ENCODE measurements around the gene MCRIP2. TPM values are rescaled to one million over a fixed set of nuclear protein-coding genes. Genes with fewer than 3 reads are reported as not detected.
A peak's percentile ranks its signal among the peaks of the same experiment; 100 is the strongest.

MCRIP2 gene
- total RNA-seq, 1 donor from 2014 or later: 20.9 TPM

GRCh38 chr16:685967-686366 lies 44.3 kb downstream of the MCRIP2 start:
- no peak overlapping the region for H3K9ac ChIP-seq (ENCODE audit: low read length)
- no peak for FAIRE-seq
- no peaks in the 10 kb centered on the region for H3K9me3 ChIP-seq (ENCODE audit: insufficient read depth, low read depth, low read length)
- H3K9me3 Mint-ChIP-seq (ENCODE audit: unreplicated experiment): no peaks in the 10 kb centered on the region
- peaks cover 70% of the 10 kb centered on the region for H3K79me2 ChIP-seq (ENCODE audit: insufficient read depth, low read length)
- no peaks in the 10 kb centered on the region for H3K27me3 ChIP-seq (ENCODE audit: insufficient read depth, low read length)
- peaks cover 30% of the 10 kb centered on the region for H3K4me1 ChIP-seq (ENCODE audit: insufficient read depth, low read length)
- TF ChIP-seq EZH2 (IDR thresholded peaks at IDR 0.05; ENCODE audit: insufficient read depth, low read length): no peak
- TF ChIP-seq, protein P1, sequence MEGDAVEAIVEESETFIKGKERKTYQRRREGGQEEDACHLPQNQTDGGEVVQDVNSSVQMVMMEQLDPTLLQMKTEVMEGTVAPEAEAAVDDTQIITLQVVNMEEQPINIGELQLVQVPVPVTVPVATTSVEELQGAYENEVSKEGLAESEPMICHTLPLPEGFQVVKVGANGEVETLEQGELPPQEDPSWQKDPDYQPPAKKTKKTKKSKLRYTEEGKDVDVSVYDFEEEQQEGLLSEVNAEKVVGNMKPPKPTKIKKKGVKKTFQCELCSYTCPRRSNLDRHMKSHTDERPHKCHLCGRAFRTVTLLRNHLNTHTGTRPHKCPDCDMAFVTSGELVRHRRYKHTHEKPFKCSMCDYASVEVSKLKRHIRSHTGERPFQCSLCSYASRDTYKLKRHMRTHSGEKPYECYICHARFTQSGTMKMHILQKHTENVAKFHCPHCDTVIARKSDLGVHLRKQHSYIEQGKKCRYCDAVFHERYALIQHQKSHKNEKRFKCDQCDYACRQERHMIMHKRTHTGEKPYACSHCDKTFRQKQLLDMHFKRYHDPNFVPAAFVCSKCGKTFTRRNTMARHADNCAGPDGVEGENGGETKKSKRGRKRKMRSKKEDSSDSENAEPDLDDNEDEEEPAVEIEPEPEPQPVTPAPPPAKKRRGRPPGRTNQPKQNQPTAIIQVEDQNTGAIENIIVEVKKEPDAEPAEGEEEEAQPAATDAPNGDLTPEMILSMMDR (IDR thresholded peaks at IDR 0.05; ENCODE audit: insufficient read depth, low read depth, low read length): peak; percentile 19
- peaks cover 26% of the 10 kb centered on the region for H4K20me1 ChIP-seq (ENCODE audit: insufficient read depth, low read length)
- peaks cover 3% of the 10 kb centered on the region for H3K36me3 ChIP-seq (ENCODE audit: insufficient read depth, low read length)
- H3K27ac Mint-ChIP-seq (ENCODE audit: unreplicated experiment): no peak overlapping the region
- peaks cover 3% of the 10 kb centered on the region for H3K27me3 Mint-ChIP-seq (ENCODE audit: low read depth, unreplicated experiment)
- no peak for DNase-seq (ENCODE audit: low read depth)
- H3K4me3 Mint-ChIP-seq (ENCODE audit: unreplicated experiment): peak overlapping the region; percentile 67
- no peak overlapping the region for H2AFZ ChIP-seq (ENCODE audit: low read depth, low read length)
- H3K4me3 ChIP-seq (ENCODE audit: insufficient read depth, low read depth, low read length): no peak overlapping the region
- peaks cover 14% of the 10 kb centered on the region for H3K4me1 Mint-ChIP-seq (ENCODE audit: low read depth, unreplicated experiment)
- H3K36me3 Mint-ChIP-seq (ENCODE audit: low read depth, unreplicated experiment): peaks cover 10% of the 10 kb centered on the region
- H3K4me2 ChIP-seq (ENCODE audit: low read length): no peak overlapping the region
- no peak overlapping the region for H3K27ac ChIP-seq (ENCODE audit: low read depth, low read length)

- no peak overlapping the region for H3K4me3 Mint-ChIP-seq (ENCODE audit: unreplicated experiment)
- peaks cover 4% of the 10 kb centered on the region for H3K27me3 Mint-ChIP-seq (ENCODE audit: low read depth, unreplicated experiment)
- H3K27ac ChIP-seq (ENCODE audit: low read depth, low read length): no peak overlapping the region
- no peak for FAIRE-seq
- peaks cover 6% of the 10 kb centered on the region for H3K36me3 Mint-ChIP-seq (ENCODE audit: low read depth, unreplicated experiment)
- H4K20me1 ChIP-seq (ENCODE audit: insufficient read depth, low read length): peaks cover 20% of the 10 kb centered on the region
- H2AFZ ChIP-seq (ENCODE audit: low read depth, low read length): no peak overlapping the region
- no peak overlapping the region for H3K9ac ChIP-seq (ENCODE audit: low read length)
- peaks cover 23% of the 10 kb centered on the region for H3K4me1 ChIP-seq (ENCODE audit: insufficient read depth, low read length)
- DNase-seq (ENCODE audit: low read depth): no peak
- no peaks in the 10 kb centered on the region for H3K9me3 ChIP-seq (ENCODE audit: insufficient read depth, low read depth, low read length)
- H3K27me3 ChIP-seq (ENCODE audit: insufficient read depth, low read length): no peaks in the 10 kb centered on the region
- H3K79me2 ChIP-seq (ENCODE audit: insufficient read depth, low read length): peaks cover 63% of the 10 kb centered on the region
- H3K4me1 Mint-ChIP-seq (ENCODE audit: low read depth, unreplicated experiment): peaks cover 10% of the 10 kb centered on the region
- H3K4me3 ChIP-seq (ENCODE audit: insufficient read depth, low read depth, low read length): no peak overlapping the region
- H3K9me3 Mint-ChIP-seq (ENCODE audit: unreplicated experiment): no peaks in the 10 kb centered on the region
- H3K4me2 ChIP-seq (ENCODE audit: low read length): no peak overlapping the region
- H3K27ac Mint-ChIP-seq (ENCODE audit: unreplicated experiment): no peak overlapping the region
- H3K36me3 ChIP-seq (ENCODE audit: insufficient read depth, low read length): peaks cover 3% of the 10 kb centered on the region
- TF ChIP-seq EZH2 (IDR thresholded peaks at IDR 0.05; ENCODE audit: insufficient read depth, low read length): no peak
- TF ChIP-seq, protein P1 (IDR thresholded peaks at IDR 0.05; ENCODE audit: insufficient read depth, low read depth, low read length): no peak
Measured at GRCh38 chr16:686459-687260, 45.0 kb downstream of the MCRIP2 start.

DNA sequence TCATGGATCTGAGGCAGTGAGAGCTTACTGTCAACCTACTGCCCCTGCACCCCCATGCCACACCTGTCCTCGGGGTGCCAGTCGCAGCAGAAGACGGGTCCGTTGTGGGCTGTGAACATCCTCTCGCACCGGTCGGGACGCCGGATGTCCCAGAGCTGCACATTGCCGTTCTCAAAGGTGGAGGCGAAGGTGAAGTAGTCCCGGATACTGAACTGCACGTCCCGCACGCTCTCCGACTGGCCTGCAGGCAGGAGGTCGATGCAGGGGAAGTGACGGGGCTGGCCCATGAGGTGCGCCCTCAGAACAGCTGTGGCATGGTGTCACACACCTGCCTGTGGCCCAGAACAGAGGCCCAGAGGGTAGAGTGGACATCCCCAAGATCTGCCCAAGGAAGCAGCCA lies 45.9 kb downstream of the MCRIP2 start:
- H3K36me3 Mint-ChIP-seq (ENCODE audit: low read depth, unreplicated experiment): peaks cover 2% of the 10 kb centered on the region
- H3K27me3 ChIP-seq (ENCODE audit: insufficient read depth, low read length): no peaks in the 10 kb centered on the region

More for the DNA sequence above, 45.9 kb downstream of the MCRIP2 start:
- Mint-ChIP-seq H3K4me1 (ENCODE audit: low read depth, unreplicated experiment) (peaks cover 5% of the 10 kb centered on the region), H3K4me3 (ENCODE audit: unreplicated experiment) (no peak overlapping the region), H3K27ac (ENCODE audit: unreplicated experiment) (no peak overlapping the region), H3K27me3 (ENCODE audit: low read depth, unreplicated experiment) (peaks cover 5% of the 10 kb centered on the region), H3K9me3 (ENCODE audit: unreplicated experiment) (no peaks in the 10 kb centered on the region)
- Histone ChIP-seq H3K9ac (ENCODE audit: low read length) (no peak overlapping the region), H3K9me3 (ENCODE audit: insufficient read depth, low read depth, low read length) (no peaks in the 10 kb centered on the region), H3K36me3 (ENCODE audit: insufficient read depth, low read length) (no peaks in the 10 kb centered on the region), H2AFZ (ENCODE audit: low read depth, low read length) (no peak overlapping the region), H3K79me2 (ENCODE audit: insufficient read depth, low read length) (peaks cover 55% of the 10 kb centered on the region), H3K27ac (ENCODE audit: low read depth, low read length) (no peak overlapping the region), H4K20me1 (ENCODE audit: insufficient read depth, low read length) (peaks cover 11% of the 10 kb centered on the region), H3K4me1 (ENCODE audit: insufficient read depth, low read length) (peaks cover 17% of the 10 kb centered on the region), H3K4me3 (ENCODE audit: insufficient read depth, low read depth, low read length) (no peak overlapping the region), H3K4me2 (ENCODE audit: low read length) (no peak overlapping the region)
- TF ChIP-seq EZH2 (IDR thresholded peaks at IDR 0.05; ENCODE audit: insufficient read depth, low read length): no peak
- TF ChIP-seq, protein P1 (IDR thresholded peaks at IDR 0.05; ENCODE audit: insufficient read depth, low read depth, low read length): no peak
- DNase-seq (ENCODE audit: low read depth) (no peak), FAIRE-seq (no peak)

All from astrocyte (in vitro differentiated cells and primary cell).